GM23338 (cell line): ENCODE measurements around the gene DDX60. TPM values are rescaled to one million over a fixed set of nuclear protein-coding genes. Genes with fewer than 3 reads are reported as not detected.

Experiments
- ATAC-seq: fragments of 200-7000 bp; cut with Tn5 transposase; 3 replicates; pipeline ENCODE4 v1.9.1; 2020
- DNase-seq: peaks from one replicate; pipeline ENCODE4 v3.0.0-alpha.2; 2015; ENCODE audit warnings: low spot score
- H2AFZ ChIP-seq: fragments of 200-600 bp; sonication (generic); 2 replicates; pipeline ENCODE4 v1.8.0; 2016; ENCODE audit warnings: antibody characterized with exemption, mild to moderate bottlenecking, moderate library complexity
- H3F3A ChIP-seq: fragments of 200-600 bp; sonication (generic); replicated peaks from 2 replicates; pipeline ENCODE4 v1.8.0; 2017; ENCODE audit warnings: antibody characterized with exemption, mixed run types, low read depth
- H3K27ac ChIP-seq: fragments of 200-600 bp; sonication (generic); 2 replicates; pipeline ENCODE4 v1.6.1; 2016; ENCODE audit warnings: low read depth
- H3K27me3 ChIP-seq: fragments of 200-600 bp; sonication (generic); 2 replicates; pipeline ENCODE4 v1.8.0; 2016; ENCODE audit warnings: mild to moderate bottlenecking, mixed run types, moderate library complexity; ENCODE audit not compliant: insufficient read depth
- H3K36me3 ChIP-seq: fragments of 200-600 bp; sonication (generic); 2 replicates; pipeline ENCODE4 v1.8.0; 2016; ENCODE audit warnings: mild to moderate bottlenecking; ENCODE audit not compliant: insufficient read depth
- H3K4me1 ChIP-seq: fragments of 200-600 bp; sonication (generic); 2 replicates; pipeline ENCODE4 v1.8.0; 2016; ENCODE audit warnings: mild to moderate bottlenecking, moderate library complexity; ENCODE audit not compliant: insufficient read depth
- H3K4me2 ChIP-seq: fragments of 200-600 bp; sonication (generic); 2 replicates; pipeline ENCODE4 v1.7.1; 2017; ENCODE audit warnings: mixed run types
- H3K4me3 ChIP-seq: fragments of 200-600 bp; sonication (generic); 2 replicates; pipeline ENCODE4 v1.6.1; 2016; ENCODE audit warnings: mixed run types
- H3K79me2 ChIP-seq: fragments of 200-600 bp; sonication (generic); replicated peaks from 2 replicates; pipeline ENCODE4 v1.8.0; 2017; ENCODE audit warnings: mild to moderate bottlenecking; ENCODE audit not compliant: insufficient read depth
- H3K9me2 ChIP-seq: fragments of 200-600 bp; sonication (generic); 2 replicates; pipeline ENCODE4 v1.8.0; 2017; ENCODE audit not compliant: insufficient read depth
- H4K20me1 ChIP-seq: fragments of 200-600 bp; sonication (generic); replicated peaks from 2 replicates; pipeline ENCODE4 v1.8.0; 2017; ENCODE audit warnings: mild to moderate bottlenecking; ENCODE audit not compliant: insufficient read depth
- H3K27ac Mint-ChIP-seq: 2 replicates; pipeline ENCODE4 v1.8.0; 2020; ENCODE audit warnings: inconsistent platforms, mild to moderate bottlenecking, moderate library complexity, mixed read lengths
- H3K27me3 Mint-ChIP-seq: 3 replicates; pipeline ENCODE4 v1.8.0; 2022; ENCODE audit warnings: low read depth, mild to moderate bottlenecking, moderate library complexity, mixed read lengths, inconsistent platforms; ENCODE audit not compliant: insufficient read depth, poor library complexity
- H3K36me3 Mint-ChIP-seq: 3 replicates; pipeline ENCODE4 v1.8.0; 2021; ENCODE audit warnings: low read depth, mild to moderate bottlenecking, inconsistent platforms, moderate library complexity, mixed read lengths
- H3K4me1 Mint-ChIP-seq: 3 replicates; pipeline ENCODE4 v1.8.0; 2020; ENCODE audit warnings: mild to moderate bottlenecking, inconsistent platforms, mixed read lengths
- H3K4me3 Mint-ChIP-seq: 3 replicates; pipeline ENCODE4 v1.8.0; 2021; ENCODE audit warnings: moderate library complexity, mild to moderate bottlenecking, inconsistent platforms, mixed read lengths
- H3K9me3 Mint-ChIP-seq: 3 replicates; pipeline ENCODE4 v1.8.0; 2020; ENCODE audit warnings: moderate library complexity, mild to moderate bottlenecking, inconsistent platforms, mixed read lengths
- CREB1 ChIP-seq: fragments of 250-450 bp; sonication (Bioruptor Pico); IDR thresholded peaks from 2 replicates; pipeline ENCODE4 v1.5.0; 2020; ENCODE audit warnings: low read depth, mild to moderate bottlenecking, moderate library complexity
- ETS1 ChIP-seq: IDR thresholded peaks from 2 replicates; pipeline ENCODE4 v1.6.1; 2016; ENCODE audit warnings: antibody characterized with exemption
- EZH2 ChIP-seq: fragments of 200-600 bp; sonication (generic); IDR thresholded peaks from one replicate; pipeline ENCODE4 v1.8.0; 2017; ENCODE audit warnings: antibody characterized with exemption, mild to moderate bottlenecking, low read depth; ENCODE audit not compliant: unreplicated experiment
- EZH2phosphoT487 ChIP-seq: fragments of 200-600 bp; sonication (generic); IDR thresholded peaks from one replicate; pipeline ENCODE4 v1.8.1; 2018; ENCODE audit warnings: antibody characterized with exemption; ENCODE audit not compliant: unreplicated experiment
- POLR2AphosphoS5 ChIP-seq: IDR thresholded peaks from 2 replicates; pipeline ENCODE4 v1.6.1; 2016; ENCODE audit warnings: antibody characterized with exemption, low read depth
- REST ChIP-seq: IDR thresholded peaks from one replicate; pipeline ENCODE4 v1.6.1; 2018; ENCODE audit warnings: antibody characterized with exemption; ENCODE audit not compliant: unreplicated experiment
- STAT1 ChIP-seq: IDR thresholded peaks from one replicate; pipeline ENCODE4 v1.6.1; 2016; ENCODE audit warnings: antibody characterized with exemption; ENCODE audit not compliant: unreplicated experiment
- ZNF331 ChIP-seq: fragments of 250-450 bp; sonication (Bioruptor Pico); IDR thresholded peaks from 2 replicates; pipeline ENCODE4 v1.5.0; 2020; ENCODE audit warnings: low read depth, mild to moderate bottlenecking, moderate library complexity
- ZNF462 ChIP-seq: fragments of 250-450 bp; sonication (Bioruptor Pico); IDR thresholded peaks from 2 replicates; pipeline ENCODE4 v1.5.0; 2020; ENCODE audit warnings: mild to moderate bottlenecking, moderate library complexity
- polyA plus RNA-seq: library from polyadenylated mRNA; unstranded; fragments of >200 nt; fragmentation: Nextera tagmentation; extraction: Ambion mirVana; gene quantifications from 2 replicates; pipeline ENCODE4 v1.2.1, GENCODE V29; 2016
- total RNA-seq: library from RNA; depleted of rRNA; stranded (reverse); fragments of >200 nt; shearing (Covaris generic); gene quantifications from 2 replicates; pipeline ENCODE4 v1.2.3, GENCODE V29; 2014
- TF ChIP-seq, protein P1 (sequence below), 2 experiments: fragments of 200-600 bp in 1 of 2; sonication (generic) in 1 of 2; conservative IDR thresholded peaks; 2 replicates each; pipeline versions ENCODE4 v1.5.1 to v1.6.1; 2016 to 2017; ENCODE audit warnings: antibody characterized with exemption in 2 of 2, low read depth in 2 of 2, mild to moderate bottlenecking in 2 of 2, moderate library complexity in 1 of 2

The DDX60 gene
- total and polyA plus RNA-seq, 2 experiments from 2014 or later: 1.0 to 1.4 TPM

DNA sequence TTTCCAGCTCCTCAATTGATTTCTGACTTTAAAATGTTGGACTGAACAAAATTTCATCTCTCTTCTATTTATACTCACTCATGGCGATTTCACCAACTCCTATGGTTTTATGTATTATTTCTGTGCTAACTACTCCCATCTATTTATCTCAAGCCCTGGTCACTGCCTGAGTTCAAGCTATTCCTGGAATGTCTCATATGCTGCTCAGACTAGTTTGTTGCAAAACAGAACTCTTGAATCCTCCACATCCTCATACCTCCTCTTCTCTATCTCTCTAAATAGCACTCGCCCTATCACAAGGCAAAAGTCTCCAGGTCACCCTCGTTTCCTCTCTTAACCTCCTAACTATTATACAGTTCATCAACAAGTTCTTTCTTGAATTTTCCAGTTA is 19.0 kb upstream of the DDX60 start:
- no peak for TF ChIP-seq POLR2AphosphoS5
- TF ChIP-seq ZNF462: no peak
- TF ChIP-seq REST: no peak
- no peak for TF ChIP-seq ETS1
- TF ChIP-seq, protein P1, sequence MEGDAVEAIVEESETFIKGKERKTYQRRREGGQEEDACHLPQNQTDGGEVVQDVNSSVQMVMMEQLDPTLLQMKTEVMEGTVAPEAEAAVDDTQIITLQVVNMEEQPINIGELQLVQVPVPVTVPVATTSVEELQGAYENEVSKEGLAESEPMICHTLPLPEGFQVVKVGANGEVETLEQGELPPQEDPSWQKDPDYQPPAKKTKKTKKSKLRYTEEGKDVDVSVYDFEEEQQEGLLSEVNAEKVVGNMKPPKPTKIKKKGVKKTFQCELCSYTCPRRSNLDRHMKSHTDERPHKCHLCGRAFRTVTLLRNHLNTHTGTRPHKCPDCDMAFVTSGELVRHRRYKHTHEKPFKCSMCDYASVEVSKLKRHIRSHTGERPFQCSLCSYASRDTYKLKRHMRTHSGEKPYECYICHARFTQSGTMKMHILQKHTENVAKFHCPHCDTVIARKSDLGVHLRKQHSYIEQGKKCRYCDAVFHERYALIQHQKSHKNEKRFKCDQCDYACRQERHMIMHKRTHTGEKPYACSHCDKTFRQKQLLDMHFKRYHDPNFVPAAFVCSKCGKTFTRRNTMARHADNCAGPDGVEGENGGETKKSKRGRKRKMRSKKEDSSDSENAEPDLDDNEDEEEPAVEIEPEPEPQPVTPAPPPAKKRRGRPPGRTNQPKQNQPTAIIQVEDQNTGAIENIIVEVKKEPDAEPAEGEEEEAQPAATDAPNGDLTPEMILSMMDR (conservative IDR thresholded peaks at IDR 0.05; ENCODE audit: low read depth in 2 of 2): no peak
- no peak for TF ChIP-seq ZNF331 (CRISPR knock-in tag)
- TF ChIP-seq EZH2: no peak
- TF ChIP-seq EZH2phosphoT487: no peak
- no peak for TF ChIP-seq CREB1
- no peak for TF ChIP-seq STAT1
- Histone ChIP-seq H3K27ac (no peak overlapping the region), H3K27me3 (no peaks in the 10 kb centered on the region), H3K4me2 (no peak overlapping the region), H2AFZ (no peak overlapping the region), H3F3A (no peaks in the 10 kb centered on the region), H3K36me3 (no peaks in the 10 kb centered on the region), H3K79me2 (no peaks in the 10 kb centered on the region), H3K9me2 (0 out of 2 replicates have a peak, but pooled peaks cover 4% of the 10 kb centered on the region), H4K20me1 (no peaks in the 10 kb centered on the region), H3K4me1 (no peaks in the 10 kb centered on the region), H3K4me3 (no peak overlapping the region)
- Mint-ChIP-seq H3K4me1 (no peaks in the 10 kb centered on the region), H3K9me3 (no peaks in the 10 kb centered on the region; the same call in 2 of the 3 replicates), H3K4me3 (no peak overlapping the region), H3K36me3 (no peaks in the 10 kb centered on the region), H3K27ac (no peak overlapping the region), H3K27me3 (no peaks in the 10 kb centered on the region)
- ATAC-seq (no peak), DNase-seq (no peak)
